HepG2 (cell line): Measurements from ENCODE around the gene ANKRD65. TPM values are rescaled to one million over a fixed set of nuclear protein-coding genes. Genes with fewer than 3 reads are reported as not detected.

Source experiments
- ASH2L ChIP-seq: fragments of 300-600, 200-600 bp; sonication (generic); IDR thresholded peaks from 2 replicates; pipeline ENCODE4 v1.7.0; 2017; ENCODE audit warnings: low read depth, mild to moderate bottlenecking, moderate library complexity, mixed read lengths, low read length; ENCODE audit not compliant: insufficient read length
- CEBPG ChIP-seq: IDR thresholded peaks from 2 replicates; pipeline ENCODE4 v1.6.1; 2016
- CENPT ChIP-seq: sonication (generic); formaldehyde crosslinking; IDR thresholded peaks from 2 replicates; pipeline ENCODE4 v1.8.0; 2022; ENCODE audit warnings: low read depth, mild to moderate bottlenecking, moderate library complexity, missing genetic modification reagents
- ESRRA ChIP-seq: sonication (generic); formaldehyde crosslinking; IDR thresholded peaks from 2 replicates; pipeline ENCODE4 v1.5.1; 2020; ENCODE audit warnings: mild to moderate bottlenecking, low read depth, missing genetic modification reagents
- HDAC2 ChIP-seq: sonication (generic); formaldehyde crosslinking; IDR thresholded peaks from 2 replicates; pipeline ENCODE4 v1.4.0; 2020; ENCODE audit warnings: missing genetic modification reagents
- HNF1B ChIP-seq: sonication (generic); formaldehyde crosslinking; IDR thresholded peaks from 2 replicates; pipeline ENCODE4 v1.5.1; 2020; ENCODE audit warnings: mild to moderate bottlenecking, moderate library complexity, missing genetic modification reagents
- MEIS1 ChIP-seq: sonication (generic); formaldehyde crosslinking; IDR thresholded peaks from 2 replicates; pipeline ENCODE4 v1.9.0; 2021; ENCODE audit warnings: mild to moderate bottlenecking, missing genetic modification reagents, moderate library complexity, borderline replicate concordance
- NFE2L1 ChIP-seq: sonication (generic); formaldehyde crosslinking; IDR thresholded peaks from 2 replicates; pipeline ENCODE4 v1.4.0; 2020; ENCODE audit warnings: missing genetic modification reagents, mild to moderate bottlenecking, borderline replicate concordance
- SIN3A ChIP-seq: IDR thresholded peaks from 2 replicates; pipeline ENCODE4 v1.6.1; 2011; ENCODE audit warnings: low read depth, mild to moderate bottlenecking, control low read depth, low read length, borderline replicate concordance
- SMC3 ChIP-seq: IDR thresholded peaks from 2 replicates; pipeline ENCODE4 v1.6.1; 2011; ENCODE audit warnings: low read length, improper control_type of control experiment
- SOX6 ChIP-seq, 2 experiments: fragments of 450-650 bp in 1 of 2; sonication (generic) in 1 of 2; formaldehyde crosslinking in 1 of 2; IDR thresholded peaks; 2 replicates each; pipeline versions ENCODE4 v1.4.0 to v1.6.1; 2017 to 2020; ENCODE audit warnings: antibody characterized with exemption in 1 of 2, mild to moderate bottlenecking in 1 of 2, missing genetic modification reagents in 1 of 2
- TEAD2 ChIP-seq: sonication (generic); formaldehyde crosslinking; IDR thresholded peaks from 2 replicates; pipeline ENCODE4 v1.9.0; 2021; ENCODE audit warnings: missing genetic modification reagents
- U2AF1 ChIP-seq: fragments of 200-400 bp; formaldehyde crosslinking; optimal IDR thresholded peaks from 2 replicates; pipeline ENCODE3; 2017; ENCODE audit warnings: mild to moderate bottlenecking, low read depth, low read length
- ZIK1 ChIP-seq: sonication (generic); formaldehyde crosslinking; IDR thresholded peaks from 2 replicates; pipeline ENCODE4 v1.5.0; 2020; ENCODE audit warnings: mild to moderate bottlenecking, low read depth, missing genetic modification reagents, borderline replicate concordance
- ZKSCAN5 ChIP-seq: sonication (generic); formaldehyde crosslinking; IDR thresholded peaks from 2 replicates; pipeline ENCODE4 v1.5.1; 2020; ENCODE audit warnings: mild to moderate bottlenecking, missing genetic modification reagents
- ZNF276 ChIP-seq: sonication (generic); formaldehyde crosslinking; IDR thresholded peaks from 2 replicates; pipeline ENCODE4 v1.4.0; 2020; ENCODE audit warnings: mild to moderate bottlenecking, low read depth, missing genetic modification reagents
- ZNF326 ChIP-seq: sonication (generic); formaldehyde crosslinking; IDR thresholded peaks from 2 replicates; pipeline ENCODE4 v1.4.0; 2020; ENCODE audit warnings: missing genetic modification reagents, borderline replicate concordance
- ZNF329 ChIP-seq: sonication (generic); formaldehyde crosslinking; IDR thresholded peaks from 2 replicates; pipeline ENCODE4 v1.9.0; 2021; ENCODE audit warnings: low read depth, mild to moderate bottlenecking, missing genetic modification reagents
- ZNF460 ChIP-seq: sonication (generic); formaldehyde crosslinking; IDR thresholded peaks from 2 replicates; pipeline ENCODE4 v1.5.1; 2020; ENCODE audit warnings: missing genetic modification reagents, mild to moderate bottlenecking, borderline replicate concordance
- ZNF776 ChIP-seq: sonication (generic); formaldehyde crosslinking; IDR thresholded peaks from 2 replicates; pipeline ENCODE4 v1.4.0; 2020; ENCODE audit warnings: mild to moderate bottlenecking, missing genetic modification reagents
- ZNF788 ChIP-seq: sonication (generic); formaldehyde crosslinking; IDR thresholded peaks from 2 replicates; pipeline ENCODE4 v1.5.0; 2020; ENCODE audit warnings: mild to moderate bottlenecking, missing genetic modification reagents, borderline replicate concordance
- ZSCAN12 ChIP-seq: sonication (generic); formaldehyde crosslinking; IDR thresholded peaks from 2 replicates; pipeline ENCODE4 v1.9.0; 2021; ENCODE audit warnings: mild to moderate bottlenecking, missing genetic modification reagents
- polyA plus RNA-seq, 8 experiments: library from polyadenylated mRNA; depleted of rRNA in 3 of 8; stranded (reverse) in 7 of 8; unstranded in 1 of 8; fragments of >200 nt; fragmentation: Illumina TruSeq in 4 of 8; extraction: Trizol in 4 of 8; gene quantifications; 2 replicates each; pipeline versions ENCODE4 v1.2.1 to v1.2.3, GENCODE V29; 2011 to 2016; ENCODE audit warnings: low read depth in 4 of 8, missing spikeins in 1 of 8, mixed read lengths in 1 of 8; ENCODE audit not compliant: insufficient read depth in 1 of 8
- total RNA-seq, 5 experiments: library from RNA; depleted of rRNA; stranded (reverse); fragments of >200 nt; fragmentation: Illumina TruSeq; extraction: Trizol; gene quantifications; 2 replicates each; pipeline ENCODE4 v1.2.3, GENCODE V29; 2016; ENCODE audit warnings: low read depth in 1 of 5
- TF ChIP-seq, protein P1 (sequence below): sonication (generic); formaldehyde crosslinking; IDR thresholded peaks from 2 replicates; pipeline ENCODE4 v1.4.0; 2020; ENCODE audit warnings: mild to moderate bottlenecking, missing genetic modification reagents

Gene ANKRD65
- total and polyA plus RNA-seq, 2 of the 13 experiments (the other 11 are each of a cell fraction or from before 2014, with no cell fraction given): 12.1 to 30.1 TPM

DNA sequence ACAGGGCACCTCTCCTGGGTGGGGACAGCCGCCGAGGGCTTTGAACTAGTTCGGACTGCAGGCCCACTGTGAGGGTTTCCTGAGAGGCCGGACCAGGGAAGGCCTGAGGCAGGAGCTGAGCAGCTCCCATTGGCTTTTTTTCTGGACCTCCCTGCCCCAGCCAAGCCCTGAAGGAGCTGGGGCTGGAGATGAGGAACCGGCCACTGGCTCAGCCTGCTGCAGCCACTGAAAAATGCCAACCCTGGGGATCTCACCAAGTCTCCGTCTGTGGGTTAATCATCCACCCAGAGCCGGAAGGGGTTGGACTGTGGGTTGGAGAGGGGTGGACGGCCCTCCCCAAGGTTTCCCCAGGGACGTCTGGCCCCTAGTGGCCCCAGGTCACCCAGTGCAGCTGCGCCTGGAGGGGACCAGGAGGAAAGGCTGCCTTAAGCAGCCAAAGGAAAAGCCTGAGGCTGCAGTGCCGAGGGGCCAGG is 16.9 kb upstream of the ANKRD65 start (continued):
- TF ChIP-seq ZNF276 (CRISPR knock-in tag) (no peak), ZNF460 (CRISPR knock-in tag) (no peak), TEAD2 (CRISPR knock-in tag) (no peak), SMC3 (no peak; the same call in 1 of the 2 replicates), ZIK1 (CRISPR knock-in tag) (no peak), ZNF776 (CRISPR knock-in tag) (no peak), HDAC2 (peak; percentile 36; the same call in 1 of the 2 replicates), ZNF788 (CRISPR knock-in tag) (peak; percentile 65; the same call in 1 of the 2 replicates), ZSCAN12 (CRISPR knock-in tag) (0 out of 2 replicates have a peak, but pooled peaks have one; percentile 27), ZKSCAN5 (CRISPR knock-in tag) (no peak), NFE2L1 (no peak), SIN3A (peak; percentile 64; the same call in 1 of the 2 replicates), ESRRA (CRISPR knock-in tag) (no peak), ZNF329 (CRISPR knock-in tag) (no peak), CEBPG (0 out of 2 replicates have a peak, but pooled peaks have one; percentile 15), CENPT (no peak), MEIS1 (CRISPR knock-in tag) (no peak), SOX6 (IDR thresholded peaks at IDR 0.05) (no peak), SOX6 (CRISPR knock-in tag; IDR thresholded peaks at IDR 0.05) (peak; percentile 40), ASH2L (no peak), U2AF1 (no peak), HNF1B (CRISPR knock-in tag) (peak; percentile 100), ZNF326 (CRISPR knock-in tag) (no peak)
- TF ChIP-seq, protein P1, sequence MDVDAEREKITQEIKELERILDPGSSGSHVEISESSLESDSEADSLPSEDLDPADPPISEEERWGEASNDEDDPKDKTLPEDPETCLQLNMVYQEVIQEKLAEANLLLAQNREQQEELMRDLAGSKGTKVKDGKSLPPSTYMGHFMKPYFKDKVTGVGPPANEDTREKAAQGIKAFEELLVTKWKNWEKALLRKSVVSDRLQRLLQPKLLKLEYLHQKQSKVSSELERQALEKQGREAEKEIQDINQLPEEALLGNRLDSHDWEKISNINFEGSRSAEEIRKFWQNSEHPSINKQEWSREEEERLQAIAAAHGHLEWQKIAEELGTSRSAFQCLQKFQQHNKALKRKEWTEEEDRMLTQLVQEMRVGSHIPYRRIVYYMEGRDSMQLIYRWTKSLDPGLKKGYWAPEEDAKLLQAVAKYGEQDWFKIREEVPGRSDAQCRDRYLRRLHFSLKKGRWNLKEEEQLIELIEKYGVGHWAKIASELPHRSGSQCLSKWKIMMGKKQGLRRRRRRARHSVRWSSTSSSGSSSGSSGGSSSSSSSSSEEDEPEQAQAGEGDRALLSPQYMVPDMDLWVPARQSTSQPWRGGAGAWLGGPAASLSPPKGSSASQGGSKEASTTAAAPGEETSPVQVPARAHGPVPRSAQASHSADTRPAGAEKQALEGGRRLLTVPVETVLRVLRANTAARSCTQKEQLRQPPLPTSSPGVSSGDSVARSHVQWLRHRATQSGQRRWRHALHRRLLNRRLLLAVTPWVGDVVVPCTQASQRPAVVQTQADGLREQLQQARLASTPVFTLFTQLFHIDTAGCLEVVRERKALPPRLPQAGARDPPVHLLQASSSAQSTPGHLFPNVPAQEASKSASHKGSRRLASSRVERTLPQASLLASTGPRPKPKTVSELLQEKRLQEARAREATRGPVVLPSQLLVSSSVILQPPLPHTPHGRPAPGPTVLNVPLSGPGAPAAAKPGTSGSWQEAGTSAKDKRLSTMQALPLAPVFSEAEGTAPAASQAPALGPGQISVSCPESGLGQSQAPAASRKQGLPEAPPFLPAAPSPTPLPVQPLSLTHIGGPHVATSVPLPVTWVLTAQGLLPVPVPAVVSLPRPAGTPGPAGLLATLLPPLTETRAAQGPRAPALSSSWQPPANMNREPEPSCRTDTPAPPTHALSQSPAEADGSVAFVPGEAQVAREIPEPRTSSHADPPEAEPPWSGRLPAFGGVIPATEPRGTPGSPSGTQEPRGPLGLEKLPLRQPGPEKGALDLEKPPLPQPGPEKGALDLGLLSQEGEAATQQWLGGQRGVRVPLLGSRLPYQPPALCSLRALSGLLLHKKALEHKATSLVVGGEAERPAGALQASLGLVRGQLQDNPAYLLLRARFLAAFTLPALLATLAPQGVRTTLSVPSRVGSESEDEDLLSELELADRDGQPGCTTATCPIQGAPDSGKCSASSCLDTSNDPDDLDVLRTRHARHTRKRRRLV: no peak; the same call in 1 of the 2 replicates
